Measurements from ENCODE around the gene C17orf78.

C17orf78 gene

DNA sequence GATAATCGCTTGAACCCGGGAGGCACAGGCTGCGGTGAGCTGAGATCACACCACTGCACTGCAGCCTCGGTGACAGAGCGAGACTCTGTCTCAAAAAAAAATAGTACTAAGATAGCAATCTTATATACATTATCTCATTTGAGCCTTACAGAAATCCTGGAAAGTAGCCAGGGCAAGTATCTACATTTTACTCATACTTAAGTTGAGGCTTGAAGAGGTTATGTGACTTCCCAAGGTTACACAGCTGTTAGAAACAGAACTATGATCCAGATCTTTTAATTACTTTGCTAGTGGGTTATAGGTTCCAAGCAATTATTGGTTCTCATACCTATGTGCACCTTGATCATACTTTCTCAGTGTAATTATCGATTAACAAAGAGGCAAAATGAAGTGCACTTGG is 15.4 kb downstream of the C17orf78 start:
- TF ChIP-seq, protein P1, sequence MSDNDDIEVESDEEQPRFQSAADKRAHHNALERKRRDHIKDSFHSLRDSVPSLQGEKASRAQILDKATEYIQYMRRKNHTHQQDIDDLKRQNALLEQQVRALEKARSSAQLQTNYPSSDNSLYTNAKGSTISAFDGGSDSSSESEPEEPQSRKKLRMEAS (IDR thresholded peaks at IDR 0.05) = no peak
- no peak for TF ChIP-seq TAF1 (IDR thresholded peaks at IDR 0.05; ENCODE audit: low read depth)
- TF ChIP-seq CREB1 (IDR thresholded peaks at IDR 0.05; ENCODE audit: low read depth) = no peak
- TF ChIP-seq YY1 (IDR thresholded peaks at IDR 0.05; ENCODE audit: low read depth) = no peak
- no peak for TF ChIP-seq EGR1 (IDR thresholded peaks at IDR 0.05)
- TF ChIP-seq, protein P2, sequence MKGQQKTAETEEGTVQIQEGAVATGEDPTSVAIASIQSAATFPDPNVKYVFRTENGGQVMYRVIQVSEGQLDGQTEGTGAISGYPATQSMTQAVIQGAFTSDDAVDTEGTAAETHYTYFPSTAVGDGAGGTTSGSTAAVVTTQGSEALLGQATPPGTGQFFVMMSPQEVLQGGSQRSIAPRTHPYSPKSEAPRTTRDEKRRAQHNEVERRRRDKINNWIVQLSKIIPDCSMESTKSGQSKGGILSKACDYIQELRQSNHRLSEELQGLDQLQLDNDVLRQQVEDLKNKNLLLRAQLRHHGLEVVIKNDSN (IDR thresholded peaks at IDR 0.05) = no peak
- TF ChIP-seq, protein P3, sequence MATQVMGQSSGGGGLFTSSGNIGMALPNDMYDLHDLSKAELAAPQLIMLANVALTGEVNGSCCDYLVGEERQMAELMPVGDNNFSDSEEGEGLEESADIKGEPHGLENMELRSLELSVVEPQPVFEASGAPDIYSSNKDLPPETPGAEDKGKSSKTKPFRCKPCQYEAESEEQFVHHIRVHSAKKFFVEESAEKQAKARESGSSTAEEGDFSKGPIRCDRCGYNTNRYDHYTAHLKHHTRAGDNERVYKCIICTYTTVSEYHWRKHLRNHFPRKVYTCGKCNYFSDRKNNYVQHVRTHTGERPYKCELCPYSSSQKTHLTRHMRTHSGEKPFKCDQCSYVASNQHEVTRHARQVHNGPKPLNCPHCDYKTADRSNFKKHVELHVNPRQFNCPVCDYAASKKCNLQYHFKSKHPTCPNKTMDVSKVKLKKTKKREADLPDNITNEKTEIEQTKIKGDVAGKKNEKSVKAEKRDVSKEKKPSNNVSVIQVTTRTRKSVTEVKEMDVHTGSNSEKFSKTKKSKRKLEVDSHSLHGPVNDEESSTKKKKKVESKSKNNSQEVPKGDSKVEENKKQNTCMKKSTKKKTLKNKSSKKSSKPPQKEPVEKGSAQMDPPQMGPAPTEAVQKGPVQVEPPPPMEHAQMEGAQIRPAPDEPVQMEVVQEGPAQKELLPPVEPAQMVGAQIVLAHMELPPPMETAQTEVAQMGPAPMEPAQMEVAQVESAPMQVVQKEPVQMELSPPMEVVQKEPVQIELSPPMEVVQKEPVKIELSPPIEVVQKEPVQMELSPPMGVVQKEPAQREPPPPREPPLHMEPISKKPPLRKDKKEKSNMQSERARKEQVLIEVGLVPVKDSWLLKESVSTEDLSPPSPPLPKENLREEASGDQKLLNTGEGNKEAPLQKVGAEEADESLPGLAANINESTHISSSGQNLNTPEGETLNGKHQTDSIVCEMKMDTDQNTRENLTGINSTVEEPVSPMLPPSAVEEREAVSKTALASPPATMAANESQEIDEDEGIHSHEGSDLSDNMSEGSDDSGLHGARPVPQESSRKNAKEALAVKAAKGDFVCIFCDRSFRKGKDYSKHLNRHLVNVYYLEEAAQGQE (IDR thresholded peaks at IDR 0.05; ENCODE audit: low read depth) = no peak
- no peak for TF ChIP-seq CEBPB (IDR thresholded peaks at IDR 0.05)
- no peak for TF ChIP-seq RAD21 (IDR thresholded peaks at IDR 0.05; ENCODE audit: low read depth)
- no peak for TF ChIP-seq FOXM1 (IDR thresholded peaks at IDR 0.05; ENCODE audit: borderline replicate concordance, low read depth)
- TF ChIP-seq TEAD4 (IDR thresholded peaks at IDR 0.05) = no peak
- no peak for TF ChIP-seq ZBTB7A (IDR thresholded peaks at IDR 0.05; ENCODE audit: low read depth)

DNA sequence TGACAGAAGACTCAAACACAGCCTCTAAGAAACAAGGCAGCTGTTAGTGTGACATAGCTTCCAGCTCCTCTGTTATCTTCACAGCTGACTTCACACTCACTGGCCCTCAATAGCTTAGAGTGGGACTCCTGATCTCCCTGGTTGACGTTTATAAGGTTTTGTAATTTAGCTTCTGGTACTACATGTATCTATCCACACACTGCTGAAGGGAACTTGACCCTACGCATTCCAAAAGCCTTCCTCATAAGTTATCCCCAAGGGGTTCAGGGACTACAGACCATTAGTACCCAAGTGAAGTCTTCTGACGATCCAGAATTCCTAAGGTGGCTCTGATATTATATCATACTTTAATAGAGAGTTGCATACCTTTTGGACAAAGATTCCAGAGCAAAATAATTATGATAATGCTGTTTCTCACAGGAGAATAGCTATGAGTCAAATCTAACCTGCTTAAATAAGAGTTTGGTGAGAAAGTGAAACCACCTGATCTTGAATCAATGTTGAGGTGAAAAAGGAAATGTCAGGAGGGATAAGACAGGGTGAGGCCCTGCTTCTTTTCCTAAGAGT is 16.3 kb downstream of the C17orf78 start:
- TF ChIP-seq, protein P1 (IDR thresholded peaks at IDR 0.05) = no peak
- TF ChIP-seq, protein P2 (IDR thresholded peaks at IDR 0.05) = no peak
- TF ChIP-seq CREB1 (IDR thresholded peaks at IDR 0.05; ENCODE audit: low read depth) (no peak), ZBTB7A (IDR thresholded peaks at IDR 0.05; ENCODE audit: low read depth) (no peak), YY1 (IDR thresholded peaks at IDR 0.05; ENCODE audit: low read depth) (no peak), TEAD4 (IDR thresholded peaks at IDR 0.05) (no peak), NFIC (IDR thresholded peaks at IDR 0.05) (no peak), TAF1 (IDR thresholded peaks at IDR 0.05; ENCODE audit: low read depth) (no peak), FOXM1 (IDR thresholded peaks at IDR 0.05; ENCODE audit: borderline replicate concordance, low read depth) (no peak), EGR1 (IDR thresholded peaks at IDR 0.05) (no peak), RAD21 (IDR thresholded peaks at IDR 0.05; ENCODE audit: low read depth) (no peak), EP300 (IDR thresholded peaks at IDR 0.05; ENCODE audit: borderline replicate concordance) (no peak), CEBPB (IDR thresholded peaks at IDR 0.05) (no peak), TCF12 (IDR thresholded peaks at IDR 0.05; ENCODE audit: low read depth) (no peak)
- TF ChIP-seq, protein P3 (IDR thresholded peaks at IDR 0.05; ENCODE audit: low read depth) = no peak

DNA sequence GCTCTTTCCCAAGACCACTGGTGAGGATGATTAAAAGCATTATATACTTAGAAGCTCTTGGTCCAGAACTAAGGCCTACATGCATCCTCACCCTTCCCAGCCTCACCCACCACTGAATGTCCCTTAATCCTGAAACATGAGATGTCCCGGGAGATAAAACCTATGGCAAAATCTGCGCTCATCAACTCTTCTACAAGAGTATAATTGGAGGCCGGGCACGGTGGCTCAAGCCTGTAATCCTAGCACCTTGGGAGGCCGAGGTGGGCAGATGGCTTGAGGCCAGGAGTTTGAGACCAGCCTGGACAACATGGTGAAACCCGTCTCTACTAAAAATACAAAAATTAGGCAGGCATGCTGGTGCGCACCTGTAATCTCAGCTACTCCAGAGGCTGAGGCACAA is 17.6 kb downstream of the C17orf78 start:
- TF ChIP-seq EGR1 (IDR thresholded peaks at IDR 0.05) (no peak), NFIC (IDR thresholded peaks at IDR 0.05) (no peak), FOXM1 (IDR thresholded peaks at IDR 0.05; ENCODE audit: borderline replicate concordance, low read depth) (no peak)
- TF ChIP-seq, protein P2 (IDR thresholded peaks at IDR 0.05) = no peak
- TF ChIP-seq, protein P3 (IDR thresholded peaks at IDR 0.05; ENCODE audit: low read depth) = no peak

DNA sequence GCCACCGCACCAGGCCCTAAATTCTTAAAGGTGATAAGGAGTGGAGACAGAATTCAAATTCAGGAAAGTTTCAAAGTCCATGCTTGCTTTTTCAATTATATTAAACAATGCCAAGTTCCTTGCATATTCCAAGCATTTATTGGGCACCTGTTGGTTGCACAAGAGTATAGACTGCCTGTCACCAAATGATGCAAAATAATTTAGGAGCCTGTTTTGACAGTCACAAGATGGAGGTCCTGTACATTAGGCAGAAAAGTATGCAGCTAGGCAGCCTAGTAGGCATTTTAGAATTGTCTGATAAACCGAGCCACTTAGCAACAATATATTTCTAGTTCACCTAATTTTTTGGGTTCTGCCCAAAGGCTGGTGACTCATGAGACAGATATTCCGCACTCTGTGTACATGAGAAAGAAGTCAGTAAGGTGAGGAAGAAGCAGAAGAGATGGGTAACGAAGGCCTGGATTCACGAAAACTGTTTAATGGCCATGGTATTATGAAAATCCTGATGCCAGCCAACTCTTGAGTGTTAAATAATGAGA is 23.5 kb downstream of the C17orf78 start:
- no peak for TF ChIP-seq YY1 (IDR thresholded peaks at IDR 0.05; ENCODE audit: low read depth)
- no peak for TF ChIP-seq RAD21 (IDR thresholded peaks at IDR 0.05; ENCODE audit: low read depth)
- peak; percentile 66 for TF ChIP-seq TEAD4 (IDR thresholded peaks at IDR 0.05)
- no peak for TF ChIP-seq CREB1 (IDR thresholded peaks at IDR 0.05; ENCODE audit: low read depth)
- peak; percentile 19; the same call in 1 of the 2 replicates for TF ChIP-seq NFIC (IDR thresholded peaks at IDR 0.05)
